ENCODE measurements around the gene AMACR.
A peak's percentile ranks its signal among the peaks of the same experiment; 100 is the strongest.

Gene AMACR

GRCh38 chr5:34007621-34008600 lies at the start of gene AMACR:
Gene AMACR, minus strand, starts transcription at chr5:34008050. Its CDS starts 31 bp downstream, at chr5:34008019.
- no peak for TF ChIP-seq CTCF (IDR thresholded peaks at IDR 0.05; ENCODE audit: low read depth, low read length)
- H3K4me3 ChIP-seq (ENCODE audit: low read depth, low read length) = peak within 1 kb of the TSS; percentile 67

GRCh38 chr5:34057569-34057968 lies 49.7 kb upstream of the AMACR start:
- H3K4me3 ChIP-seq (ENCODE audit: low read depth, low read length) = no peak overlapping the region
- TF ChIP-seq CTCF (IDR thresholded peaks at IDR 0.05; ENCODE audit: low read depth, low read length) = no peak

DNA sequence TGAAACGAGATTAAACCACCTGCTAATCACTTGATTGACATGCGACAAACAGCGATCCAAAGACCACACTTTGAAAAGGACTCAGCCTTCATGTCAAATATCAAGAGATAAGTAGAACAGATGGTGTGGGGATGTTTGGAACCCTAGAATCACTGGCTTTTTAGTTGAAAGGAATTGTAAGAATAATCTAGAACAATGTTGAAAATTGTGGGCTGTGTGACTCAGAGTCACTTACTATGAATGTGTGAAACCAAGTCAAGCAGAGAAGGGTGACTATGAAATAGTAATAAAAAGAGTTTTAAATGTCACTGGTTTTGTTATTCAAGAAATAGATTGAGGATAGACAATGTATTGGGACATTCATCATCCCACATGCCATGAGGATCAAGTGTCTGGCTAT lies 49.3 kb upstream of the AMACR start:
- no peak for TF ChIP-seq CTCF (IDR thresholded peaks at IDR 0.05; ENCODE audit: low read depth, low read length)
- H3K4me3 ChIP-seq (ENCODE audit: low read depth, low read length) = no peak overlapping the region

DNA sequence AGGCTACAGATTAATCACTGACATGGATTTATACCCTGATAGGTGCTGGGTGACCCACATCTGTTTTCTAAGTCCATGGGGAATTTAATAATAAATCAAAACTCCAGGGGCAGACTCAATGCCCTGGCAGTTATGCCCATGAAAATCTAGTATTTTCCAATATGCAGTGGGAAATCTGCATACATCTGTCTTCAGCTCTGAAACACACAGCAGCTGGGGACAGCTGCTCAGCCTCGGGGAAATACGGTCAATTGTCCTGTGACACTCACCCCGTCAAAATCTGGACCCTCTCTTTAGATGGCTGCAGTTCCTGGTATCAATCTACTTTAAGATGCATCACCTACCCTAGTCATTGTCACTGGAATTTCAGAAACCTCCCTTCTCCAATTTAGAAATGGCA lies 47.8 kb upstream of the AMACR start:
- TF ChIP-seq CTCF (IDR thresholded peaks at IDR 0.05; ENCODE audit: low read depth, low read length) = no peak
- no peak overlapping the region for H3K4me3 ChIP-seq (ENCODE audit: low read depth, low read length)

DNA sequence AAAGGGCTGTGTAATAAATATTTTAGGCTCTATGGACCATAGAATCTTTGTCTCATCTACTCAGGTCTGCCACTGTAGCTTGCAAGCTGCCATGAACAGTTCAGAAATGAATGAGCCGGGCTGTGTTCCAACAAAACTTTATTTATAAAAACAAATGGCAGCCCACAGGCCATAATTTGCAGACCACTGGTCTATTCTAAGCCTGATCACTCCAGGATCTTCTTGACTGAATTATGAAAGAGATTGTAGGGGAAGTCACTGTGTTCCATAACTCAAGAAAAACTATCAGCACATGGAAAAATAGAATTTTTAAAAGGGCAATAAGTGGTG lies 46.5 kb upstream of the AMACR start:
- TF ChIP-seq CTCF (IDR thresholded peaks at IDR 0.05; ENCODE audit: low read depth, low read length) = no peak
- H3K4me3 ChIP-seq (ENCODE audit: low read depth, low read length) = no peak overlapping the region

GRCh38 chr5:34053571-34054399 lies 45.9 kb upstream of the AMACR start:
- no peak overlapping the region for H3K4me3 ChIP-seq (ENCODE audit: low read depth, low read length)
- TF ChIP-seq CTCF (IDR thresholded peaks at IDR 0.05; ENCODE audit: low read depth, low read length) = no peak

DNA sequence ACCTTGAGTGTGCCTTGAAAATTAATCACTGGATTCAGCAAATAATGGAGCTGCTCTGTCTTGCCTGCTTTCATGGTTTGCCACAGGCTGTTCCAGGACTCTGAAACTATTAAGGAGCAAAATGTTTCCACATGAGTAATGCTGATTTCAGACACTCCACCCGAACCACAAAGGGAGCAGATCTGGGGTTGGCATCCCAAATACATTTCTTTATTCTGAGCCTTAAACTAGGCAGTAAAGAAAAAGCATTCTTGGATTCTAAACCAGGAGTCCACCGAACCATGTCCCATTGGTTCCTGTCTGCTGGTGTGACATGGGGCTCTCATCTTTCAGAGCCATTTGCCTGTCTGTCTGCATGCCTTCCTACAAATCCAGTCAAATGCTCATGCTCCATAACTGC lies 45.3 kb upstream of the AMACR start:
- no peak overlapping the region for H3K4me3 ChIP-seq (ENCODE audit: low read depth, low read length)
- no peak for TF ChIP-seq CTCF (IDR thresholded peaks at IDR 0.05; ENCODE audit: low read depth, low read length)
